ENCODE results near the gene TMIGD3. TPM values are rescaled to one million over a fixed set of nuclear protein-coding genes. Genes with fewer than 3 reads are reported as not detected.

The TMIGD3 gene
- total and polyA plus RNA-seq, 2 of the 4 experiments (the other 2 are of a cell fraction): under 0.01 to 0.12 TPM

DNA sequence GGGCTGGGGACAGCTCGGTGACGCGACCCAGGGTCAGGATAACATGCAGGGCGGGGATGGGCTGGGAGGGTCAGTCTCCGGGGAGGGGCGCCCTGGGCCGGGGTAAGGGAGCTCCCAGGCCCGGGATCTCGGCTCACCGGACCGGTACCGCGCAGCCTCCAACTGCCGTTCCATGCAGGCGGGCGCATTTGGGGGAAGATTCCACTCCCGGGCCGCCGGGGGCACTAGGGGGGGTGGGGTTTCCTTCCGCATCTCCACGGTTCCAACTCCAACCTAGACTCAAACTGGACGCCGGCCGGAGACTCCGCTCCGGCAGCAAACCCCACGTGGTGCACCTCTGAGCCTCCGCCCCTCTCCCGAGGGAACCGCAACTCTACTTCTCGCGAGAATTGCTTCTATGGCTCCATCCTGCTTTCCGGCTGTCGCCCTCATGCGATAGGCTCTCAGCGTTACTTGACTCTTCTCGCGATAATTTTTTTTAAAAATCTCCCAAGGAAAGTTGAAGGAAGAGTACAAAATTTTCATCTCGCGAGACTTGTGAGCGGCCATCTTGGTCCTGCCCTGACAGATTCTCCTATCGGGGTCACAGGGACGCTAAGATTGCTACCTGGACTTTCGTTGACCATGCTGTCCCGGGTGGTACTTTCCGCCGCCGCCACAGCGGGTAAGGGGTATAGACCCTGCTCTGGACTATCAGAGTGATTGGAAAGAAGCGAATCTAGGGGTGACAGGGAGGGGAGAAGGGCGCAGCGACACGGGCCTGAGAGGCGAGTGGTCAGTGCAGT is 54.3 kb downstream of the TMIGD3 start, which contains the start of the genes ATP5PB and WDR77:
TSS of gene ATP5PB (plus strand) at position 547 of the 785 bp plus-strand sequence. CDS start at position 625, 78 bp downstream.
TSS of gene WDR77 (minus strand) at position 339 of the 785 bp plus-strand sequence. CDS start at position 252, 87 bp downstream.
- CTCF ChIA-PET: interaction anchor here (1.2 kb wide), 1 partner anchor 30 kb away, joined by 6 read pairs; no protein-coding TSS in a partner anchor
- Histone ChIP-seq H2AK9ac (replicated peaks; ENCODE audit: low read depth, low read length, poor library complexity) (peak within 1 kb of the TSS; percentile 95), H2AK5ac (ENCODE audit: low read depth, low read length) (peak within 1 kb of the TSS; percentile 71), H2BK5ac (ENCODE audit: low read depth, low read length, poor library complexity, severe bottlenecking) (peak within 1 kb of the TSS; percentile 81), H2AFZ (replicated peaks; ENCODE audit: low read length, poor library complexity) (peak within 1 kb of the TSS; percentile 96), H3K27ac (ENCODE audit: insufficient read depth, low read length) (peak within 1 kb of the TSS; percentile 91), H2BK120ac (ENCODE audit: low read depth, low read length) (peak within 1 kb of the TSS; percentile 60; the same call in 1 of the 2 replicates), H3K27me3 (ENCODE audit: control insufficient read depth, insufficient read depth, low read length) (no peaks in the 10 kb centered on the region), H2BK15ac (ENCODE audit: low read depth, low read length) (no peak within 1 kb of the TSS), H4K8ac (ENCODE audit: low read depth in 2 of 2, low read length in 2 of 2) (peak within 1 kb of the TSS; percentile 79 to 97), H3K9me3 (ENCODE audit: control insufficient read depth, insufficient read depth, low read length) (no peaks in the 10 kb centered on the region), H4K20me1 (ENCODE audit: insufficient read depth, low read length) (no peaks in the 10 kb centered on the region; the same call in 1 of the 2 replicates), H3K79me1 (ENCODE audit: low read depth in 1 of 2, low read length in 2 of 2) (peaks cover 54 to 72% of the 10 kb centered on the region in 2 experiments), H3K36me3 (ENCODE audit: control insufficient read depth, insufficient read depth, low read length) (peaks cover 6% of the 10 kb centered on the region), H3K56ac (ENCODE audit: extremely low read depth, insufficient read depth, low read length) (peak within 1 kb of the TSS; percentile 90), H3K9ac (ENCODE audit: low read depth, low read length) (peak within 1 kb of the TSS; percentile 96), H3K14ac (replicated peaks; ENCODE audit: low read depth, low read length) (peak within 1 kb of the TSS; percentile 94), H4K5ac (ENCODE audit: low read depth, low read length) (peak within 1 kb of the TSS; percentile 91), H3K4me3 (ENCODE audit: insufficient read depth, low read depth, low read length) (peak within 1 kb of the TSS; percentile 92), H3K18ac (ENCODE audit: low read depth, low read length) (peak within 1 kb of the TSS; percentile 62; the same call in 1 of the 2 replicates), H3K23ac (ENCODE audit: low read depth, low read length) (peak within 1 kb of the TSS; percentile 90), H3K4me2 (ENCODE audit: low read depth, low read length) (peak within 1 kb of the TSS; percentile 98), H3K4me1 (ENCODE audit: control insufficient read depth, insufficient read depth, low read length) (peaks cover 2% of the 10 kb centered on the region), H4K91ac (ENCODE audit: insufficient read depth, low read depth, low read length) (peak within 1 kb of the TSS; percentile 83), H2BK20ac (ENCODE audit: low read depth, low read length) (no peak within 1 kb of the TSS), H3K4ac (ENCODE audit: low read depth, low read length) (peak within 1 kb of the TSS; percentile 94), H3K9me1 (ENCODE audit: insufficient read depth, low read length) (peaks cover 3% of the 10 kb centered on the region)
- 0% methylated on average over 10 of the region's 54 CpGs; no CpG with 5 or more reads in 1 of the 2 experiments for WGBS, 2 experiments (ENCODE audit: extremely low coverage in 2 of 2, insufficient read length in 1 of 2)
- intact Hi-C loops (cut with micrococcal nuclease) (no loop called here), in situ Hi-C loops (cut with MboI; ENCODE audit: low sequenced_read_pairs) (no loop called here), dilution Hi-C loops (cut with HindIII; ENCODE audit: low sequenced_read_pairs, unreplicated experiment) (no loop called here)
- BruUV-seq (replicated peaks): no TSS peak
- POLR2A ChIA-PET (ENCODE audit: unreplicated experiment): interaction anchor here (0.6 to 1.0 kb wide), 3 partner anchors 12 to 133 kb away, joined by 3 to 4 read pairs (median 3); no protein-coding TSS in a partner anchor
- ATAC-seq (ENCODE audit: low read depth) (peak; percentile 98), DNase-seq (peak; percentile 99)
- TF ChIP-seq, protein P1, sequence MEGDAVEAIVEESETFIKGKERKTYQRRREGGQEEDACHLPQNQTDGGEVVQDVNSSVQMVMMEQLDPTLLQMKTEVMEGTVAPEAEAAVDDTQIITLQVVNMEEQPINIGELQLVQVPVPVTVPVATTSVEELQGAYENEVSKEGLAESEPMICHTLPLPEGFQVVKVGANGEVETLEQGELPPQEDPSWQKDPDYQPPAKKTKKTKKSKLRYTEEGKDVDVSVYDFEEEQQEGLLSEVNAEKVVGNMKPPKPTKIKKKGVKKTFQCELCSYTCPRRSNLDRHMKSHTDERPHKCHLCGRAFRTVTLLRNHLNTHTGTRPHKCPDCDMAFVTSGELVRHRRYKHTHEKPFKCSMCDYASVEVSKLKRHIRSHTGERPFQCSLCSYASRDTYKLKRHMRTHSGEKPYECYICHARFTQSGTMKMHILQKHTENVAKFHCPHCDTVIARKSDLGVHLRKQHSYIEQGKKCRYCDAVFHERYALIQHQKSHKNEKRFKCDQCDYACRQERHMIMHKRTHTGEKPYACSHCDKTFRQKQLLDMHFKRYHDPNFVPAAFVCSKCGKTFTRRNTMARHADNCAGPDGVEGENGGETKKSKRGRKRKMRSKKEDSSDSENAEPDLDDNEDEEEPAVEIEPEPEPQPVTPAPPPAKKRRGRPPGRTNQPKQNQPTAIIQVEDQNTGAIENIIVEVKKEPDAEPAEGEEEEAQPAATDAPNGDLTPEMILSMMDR (conservative IDR thresholded peaks at IDR 0.05; ENCODE audit: low read depth, low read length): 0 out of 2 replicates have a peak, but pooled peaks have one; percentile 3
- no peak for TF ChIP-seq RAD21 (IDR thresholded peaks at IDR 0.05; ENCODE audit: low read length)
- TF ChIP-seq MXI1 (IDR thresholded peaks at IDR 0.05; ENCODE audit: borderline replicate concordance, low read depth, low read length): peak; percentile 96
- TF ChIP-seq MAFK (IDR thresholded peaks at IDR 0.05; ENCODE audit: low read depth, low read length): no peak
- no peak for TF ChIP-seq BHLHE40 (IDR thresholded peaks at IDR 0.05; ENCODE audit: low read depth, low read length)
- TF ChIP-seq CEBPB (IDR thresholded peaks at IDR 0.05; ENCODE audit: low read depth, low read length): peak; percentile 34; the same call in 1 of the 2 replicates
- TF ChIP-seq, protein P2, sequence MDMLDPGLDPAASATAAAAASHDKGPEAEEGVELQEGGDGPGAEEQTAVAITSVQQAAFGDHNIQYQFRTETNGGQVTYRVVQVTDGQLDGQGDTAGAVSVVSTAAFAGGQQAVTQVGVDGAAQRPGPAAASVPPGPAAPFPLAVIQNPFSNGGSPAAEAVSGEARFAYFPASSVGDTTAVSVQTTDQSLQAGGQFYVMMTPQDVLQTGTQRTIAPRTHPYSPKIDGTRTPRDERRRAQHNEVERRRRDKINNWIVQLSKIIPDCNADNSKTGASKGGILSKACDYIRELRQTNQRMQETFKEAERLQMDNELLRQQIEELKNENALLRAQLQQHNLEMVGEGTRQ (IDR thresholded peaks at IDR 0.05; ENCODE audit: low read depth, low read length): peak; percentile 95
- peak; percentile 61; the same call in 1 of the 2 replicates for TF ChIP-seq POLR2A (IDR thresholded peaks at IDR 0.05; ENCODE audit: low read depth, low read length)
- 0 out of 2 replicates have a peak, but pooled peaks have one; percentile 26 for TF ChIP-seq CHD1 (IDR thresholded peaks at IDR 0.05; ENCODE audit: low read depth, low read length)
